Right ventricle myocardium superior (tissue), 1 donor: ENCODE measurements around the gene CRYBA4. TPM values are rescaled to one million over a fixed set of nuclear protein-coding genes. Genes with fewer than 3 reads are reported as not detected.

ENCODE experiments used
- ATAC-seq: fragments of 200-7000 bp; cut with Tn5 transposase; one replicate; pipeline ENCODE4 v1.9.1; 2020; ENCODE audit warnings: mild to moderate bottlenecking; ENCODE audit not compliant: poor library complexity
- DNase-seq: peaks from one replicate; pipeline ENCODE4 v3.0.0-alpha.2; 2020
- intact Hi-C: fragments of 100-400 bp; cut with DNase I; formaldehyde crosslinking; loops from one replicate; pipeline ENCODE4 v1.11.2; 2022
- total RNA-seq: library from RNA; stranded (reverse); fragmentation: NEBNext Ultra II Directional; extraction: Animal tissue kit (Norgen Biotek cat#: 25700); gene quantifications from one replicate; pipeline ENCODE4 v1.2.1, GENCODE V29; 2021
- donor health status: DM: no; HTN: yes; CAD: no; lungs with severe emphysema.

Gene CRYBA4
- total RNA-seq, 1 donor from 2014 or later = not detected

DNA sequence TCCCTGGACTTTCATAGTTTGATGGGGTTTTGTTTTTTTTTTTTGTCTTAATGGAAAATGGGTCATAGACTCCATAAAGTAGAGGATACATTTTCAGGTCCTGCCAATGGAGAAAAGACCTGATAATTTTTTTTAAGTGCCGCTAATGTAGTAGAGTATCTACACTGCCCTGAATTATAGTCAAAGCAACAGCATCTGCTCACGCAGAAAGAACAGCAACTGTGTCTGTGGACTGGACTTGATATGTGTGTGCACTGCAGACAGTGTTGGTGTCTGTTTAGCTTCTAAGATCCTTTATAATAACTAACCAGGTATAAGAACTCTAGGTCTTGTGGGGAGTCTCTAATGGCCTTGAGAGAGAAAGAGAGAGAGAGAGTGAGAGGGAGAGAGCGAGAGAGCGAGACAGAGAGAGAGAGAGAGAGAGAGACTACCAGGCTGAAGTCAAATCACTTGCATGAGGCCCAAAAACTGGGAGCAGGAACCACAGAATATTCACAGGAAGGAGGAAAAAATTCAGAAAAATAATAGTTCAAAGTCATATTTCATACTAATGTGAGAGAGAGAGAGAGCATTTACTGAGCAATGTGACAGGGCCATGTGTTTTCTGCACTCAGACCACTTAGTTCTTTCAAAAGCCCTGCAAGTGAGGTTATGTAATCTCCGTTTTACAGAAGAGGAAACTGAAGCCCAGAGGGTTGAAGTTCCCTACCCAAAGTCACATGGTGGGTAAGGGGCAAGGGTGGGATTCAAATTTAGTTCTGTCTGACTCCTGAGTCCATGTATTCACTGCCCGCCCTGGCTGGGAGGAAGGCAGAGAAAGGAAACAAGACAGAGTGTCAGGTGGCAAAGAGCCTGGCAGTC, 27.0 kb downstream of the CRYBA4 start:
- intact Hi-C loops = no loop called here
- no peak for DNase-seq
- ATAC-seq = peak; percentile 33

- ATAC-seq (no peak), DNase-seq (no peak)
- intact Hi-C loops = no loop called here
These were observed 29.1 kb downstream of the CRYBA4 start for GRCh38 chr22:26650722-26651421.

DNA sequence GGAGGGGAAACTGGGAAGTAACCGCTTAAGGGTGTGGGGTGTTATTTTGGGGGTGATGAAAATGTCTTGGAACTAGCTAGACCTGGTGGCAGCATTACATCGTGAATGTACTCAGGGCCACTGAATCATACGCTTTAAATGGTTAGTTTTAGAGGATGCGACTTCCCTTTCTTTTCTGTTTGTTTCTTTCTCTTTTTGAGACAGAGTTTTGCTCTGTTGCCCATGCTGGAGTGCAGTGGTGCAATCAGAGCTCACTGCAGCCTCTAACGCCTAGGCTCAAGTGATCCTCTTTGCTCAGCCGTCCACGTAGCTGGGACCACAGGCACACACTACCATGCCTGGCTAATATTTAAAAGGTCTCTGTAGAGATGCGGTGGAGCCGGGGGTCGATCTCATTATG, 30.1 kb downstream of the CRYBA4 start:
- intact Hi-C loops = no loop called here
- no peak for ATAC-seq

DNA sequence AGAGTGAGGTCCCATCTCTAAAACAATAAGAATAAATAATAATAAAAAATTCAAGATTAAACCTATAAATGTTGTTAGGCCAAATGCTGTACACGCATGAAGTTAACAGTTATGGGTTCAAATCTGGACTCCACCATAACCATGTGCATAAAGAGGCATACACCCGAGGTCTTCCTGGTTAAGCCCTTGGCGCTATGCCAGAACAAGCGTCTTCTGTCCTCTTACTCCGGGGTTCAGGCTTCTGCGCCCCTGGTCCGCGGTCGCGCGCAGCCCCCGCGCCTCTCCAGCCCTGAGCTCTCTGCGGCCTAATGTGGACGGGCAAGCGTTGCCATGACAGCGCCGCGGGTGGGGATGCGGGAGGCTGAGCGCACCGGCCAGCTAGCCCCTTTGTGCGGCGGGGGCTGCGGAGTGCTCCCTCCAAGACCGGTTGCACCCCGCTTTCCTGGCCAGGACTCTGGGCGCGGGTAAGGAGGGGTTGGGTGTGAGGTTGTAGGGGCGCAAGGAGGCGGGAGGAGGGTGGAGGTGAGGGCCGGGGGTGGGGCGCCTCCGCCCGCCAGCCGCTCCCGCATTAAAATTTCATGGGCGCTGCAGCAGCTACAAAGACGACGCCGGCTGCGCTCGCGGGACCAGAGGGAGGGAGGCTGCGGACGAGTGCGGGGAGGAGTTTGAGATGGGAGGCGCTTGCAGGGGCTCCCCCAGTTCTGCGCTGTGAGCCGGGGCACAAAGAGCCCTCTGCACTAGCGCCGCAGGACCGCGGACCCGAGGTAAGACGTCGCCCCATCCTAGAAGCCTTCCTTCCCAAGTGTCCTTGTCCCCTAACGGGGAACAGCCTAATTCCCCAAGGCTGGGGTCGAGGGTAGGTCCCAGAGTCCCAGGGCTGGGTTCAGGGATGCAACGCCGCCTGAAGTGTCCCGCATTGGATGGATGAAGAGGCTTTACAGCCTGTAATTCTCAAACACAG, 35.4 kb downstream of the CRYBA4 start, which contains the start of gene MIAT:
Gene MIAT (plus strand): TSS at position 698 of the 961 bp plus-strand sequence.
- intact Hi-C loops = no loop called here
- ATAC-seq = no peak
- peak; percentile 46 for DNase-seq

More for the DNA sequence above, 30.1 kb downstream of the CRYBA4 start:
- DNase-seq = no peak

GRCh38 chr22:26658161-26658560, 36.4 kb downstream of the CRYBA4 start:
- ATAC-seq = no peak
- intact Hi-C loops = no loop called here
- DNase-seq = no peak

GRCh38 chr22:26658671-26659478, 37.1 kb downstream of the CRYBA4 start:
- no peak for DNase-seq
- intact Hi-C loops = no loop called here

GRCh38 chr22:26660356-26660755, 38.6 kb downstream of the CRYBA4 start:
- intact Hi-C loops = loop anchor here (5.0 kb wide), 1 partner anchor 258 kb away; no protein-coding TSS in a partner anchor
- DNase-seq (no peak), ATAC-seq (no peak)

More at GRCh38 chr22:26658671-26659478, 37.1 kb downstream of the CRYBA4 start:
- peak; percentile 36 for ATAC-seq

DNA sequence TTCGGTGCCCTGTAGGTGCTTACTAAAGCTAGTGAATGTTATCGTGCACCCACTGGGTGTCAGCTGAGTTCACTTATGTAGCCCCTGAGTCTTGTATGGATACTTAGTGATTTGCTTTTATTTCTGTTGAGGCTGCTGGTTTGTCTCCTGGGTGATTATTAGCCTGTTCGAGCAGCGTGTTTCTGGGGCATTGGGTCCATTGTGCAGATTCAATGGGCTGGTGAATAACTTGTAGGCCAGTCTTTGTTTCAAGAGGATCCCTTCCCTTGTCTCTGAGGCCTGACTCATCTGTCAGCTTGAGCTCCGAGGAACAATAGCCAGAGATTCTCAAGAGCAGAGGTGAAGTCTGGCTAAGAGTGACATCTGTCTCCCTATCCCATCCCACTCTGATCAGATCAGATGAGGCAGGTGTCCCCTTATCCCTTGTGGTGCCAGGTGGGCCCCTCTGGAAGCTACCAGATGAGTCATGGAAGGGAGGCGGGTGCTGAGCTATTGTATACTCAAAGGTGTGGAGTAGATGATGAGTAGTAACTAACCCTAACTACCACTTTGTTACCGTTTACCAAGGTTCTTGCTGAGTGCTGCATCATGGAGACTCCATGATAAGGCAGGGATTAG, 39.3 kb downstream of the CRYBA4 start:
- intact Hi-C loops = loop anchor here (5.0 kb wide), 1 partner anchor 259 kb away; no protein-coding TSS in a partner anchor
- ATAC-seq (no peak), DNase-seq (no peak)

GRCh38 chr22:26662160-26662559, 40.4 kb downstream of the CRYBA4 start:
- intact Hi-C loops = loop anchor here (5.0 kb wide), 1 partner anchor 260 kb away; no protein-coding TSS in a partner anchor
- no peak for DNase-seq
- no peak for ATAC-seq

- ATAC-seq (no peak), DNase-seq (no peak)
- intact Hi-C loops = loop anchor here (5.0 kb wide), 1 partner anchor 261 kb away; no protein-coding TSS in a partner anchor
These were observed 41.7 kb downstream of the CRYBA4 start for GRCh38 chr22:26663374-26663923.

- intact Hi-C loops = no loop called here
- ATAC-seq (no peak), DNase-seq (no peak)
These were observed 44.1 kb downstream of the CRYBA4 start for GRCh38 chr22:26665813-26666231.

DNA sequence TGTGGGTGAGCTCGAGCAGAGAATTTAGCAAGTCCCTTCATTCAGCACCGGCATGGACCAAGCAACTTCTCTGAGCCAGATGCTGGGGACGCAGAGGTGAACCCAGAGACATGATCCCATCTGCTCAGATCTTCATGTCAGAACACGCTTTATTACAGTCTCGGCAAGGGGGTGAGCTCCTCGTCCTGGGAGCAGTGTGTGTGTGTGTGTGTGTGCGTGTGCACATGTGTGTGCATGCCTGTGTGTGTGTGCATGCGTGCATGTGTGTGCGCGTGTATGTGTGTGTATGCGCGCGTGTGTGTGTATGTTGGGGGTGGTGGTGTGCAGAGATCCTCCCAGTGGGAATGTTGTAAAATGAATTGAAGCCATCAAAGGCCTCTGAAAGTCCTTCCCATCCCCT, 45.4 kb downstream of the CRYBA4 start:
- no peak for DNase-seq
- intact Hi-C loops = no loop called here
- no peak for ATAC-seq

DNA sequence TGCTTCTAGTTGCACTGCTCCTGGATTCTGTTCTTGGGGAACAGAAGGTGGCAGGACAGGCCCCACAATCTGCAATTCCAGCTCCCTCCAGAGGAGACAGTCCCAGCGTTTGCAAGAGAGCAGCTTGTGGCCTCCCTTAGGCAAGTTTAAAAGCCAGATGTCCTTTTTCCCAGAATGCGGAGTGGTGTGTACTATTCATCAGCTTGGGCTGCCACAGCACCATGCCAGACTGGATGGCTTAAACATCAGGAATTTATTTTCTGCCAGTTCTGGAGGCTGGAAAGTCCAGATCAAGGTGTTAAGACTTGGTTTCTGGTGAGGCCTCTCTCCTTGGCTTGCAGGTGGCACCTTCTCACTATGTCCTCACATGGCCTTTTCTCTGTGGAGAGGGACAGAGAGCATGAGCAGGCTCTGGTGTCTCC, 47.3 kb downstream of the CRYBA4 start:
- intact Hi-C loops = no loop called here
- no peak for DNase-seq
- ATAC-seq = no peak

- ATAC-seq = no peak
- no peak for DNase-seq
- intact Hi-C loops = no loop called here
These were observed 48.7 kb downstream of the CRYBA4 start for GRCh38 chr22:26670459-26670858.

DNA sequence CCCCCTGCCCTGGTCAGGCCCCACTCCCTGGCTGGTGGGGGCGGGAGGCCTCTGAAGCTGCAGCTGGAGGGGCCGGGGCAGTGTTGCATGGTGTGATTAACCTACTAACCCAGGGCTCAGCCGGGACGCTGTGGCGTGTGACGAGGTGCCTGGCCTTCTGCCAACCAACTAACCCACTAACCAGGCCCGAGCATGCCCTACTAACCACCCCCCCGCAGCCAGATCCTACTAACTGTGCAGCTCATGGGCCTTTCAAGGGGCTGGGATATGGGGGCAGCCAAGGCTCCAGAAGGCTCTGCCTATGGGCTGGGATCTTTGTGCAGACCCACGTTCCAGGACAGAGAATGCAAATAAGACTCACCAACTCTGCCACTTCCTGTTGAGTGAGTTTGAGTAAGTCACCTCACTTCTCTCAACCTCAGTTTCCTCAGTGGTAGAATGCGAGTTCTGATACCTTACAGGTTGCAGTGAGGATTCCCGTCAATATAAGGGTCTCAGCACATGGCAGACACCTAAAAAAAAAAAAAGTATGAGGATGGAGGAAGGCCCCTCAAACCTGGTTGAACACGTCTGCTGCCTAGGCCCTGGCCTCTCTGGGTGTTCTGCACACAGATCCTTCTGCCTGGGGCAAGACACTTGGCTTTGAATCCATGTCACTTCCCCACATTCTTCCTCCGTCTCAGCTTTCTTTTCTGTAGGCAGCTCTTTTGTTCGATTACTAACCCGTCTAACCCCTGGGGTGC, 49.7 kb downstream of the CRYBA4 start:
- DNase-seq = peak; percentile 63
- ATAC-seq = no peak
- intact Hi-C loops = no loop called here

DNA sequence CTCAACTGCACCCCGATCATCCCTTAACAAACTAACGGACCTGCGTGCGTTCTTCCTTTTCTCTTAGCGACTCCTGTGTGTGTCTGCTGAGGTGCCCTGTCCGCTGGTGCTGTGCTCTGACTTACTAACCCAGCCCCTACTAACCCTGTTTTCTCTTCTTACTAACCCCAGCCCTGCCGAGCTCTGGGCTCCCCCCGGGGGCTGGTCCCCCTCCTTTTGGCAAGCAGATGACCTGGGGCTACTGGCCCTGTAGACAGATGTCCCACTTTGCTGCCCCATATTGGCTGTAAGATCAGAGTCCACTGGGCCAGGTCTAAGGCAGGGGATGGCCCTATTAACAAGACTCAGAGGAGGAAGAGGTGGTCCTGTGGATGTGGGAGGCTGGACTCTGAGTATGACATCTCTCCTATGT, 50.3 kb downstream of the CRYBA4 start:
- ATAC-seq = peak; percentile 13
- DNase-seq = no peak
- intact Hi-C loops = no loop called here
